ENCODE results near the gene FSCN2.

FSCN2 gene

GRCh38 chr17:81543756-81544155 is 15.6 kb downstream of the FSCN2 start:
- H3K4me3 ChIP-seq (replicated peaks; ENCODE audit: low read depth, low read length): no peak overlapping the region
- DNase-seq (ENCODE audit: extremely low read depth, low read depth): no peak
- no peak for TF ChIP-seq CTCF (IDR thresholded peaks at IDR 0.05; ENCODE audit: low read depth, low read length, missing control alignments)

GRCh38 chr17:81544281-81544974 is 16.3 kb downstream of the FSCN2 start:
- TF ChIP-seq CTCF (IDR thresholded peaks at IDR 0.05; ENCODE audit: low read depth, low read length, missing control alignments): no peak
- DNase-seq (ENCODE audit: extremely low read depth, low read depth): no peak
- no peak overlapping the region for H3K4me3 ChIP-seq (replicated peaks; ENCODE audit: low read depth, low read length)

GRCh38 chr17:81545160-81545949 is 17.2 kb downstream of the FSCN2 start:
- no peak overlapping the region for H3K4me3 ChIP-seq (replicated peaks; ENCODE audit: low read depth, low read length)
- DNase-seq (ENCODE audit: extremely low read depth, low read depth): no peak
- no peak for TF ChIP-seq CTCF (IDR thresholded peaks at IDR 0.05; ENCODE audit: low read depth, low read length, missing control alignments)

GRCh38 chr17:81546906-81547613 is 18.9 kb downstream of the FSCN2 start:
- no peak for TF ChIP-seq CTCF (IDR thresholded peaks at IDR 0.05; ENCODE audit: low read depth, low read length, missing control alignments)
- DNase-seq (ENCODE audit: extremely low read depth, low read depth): no peak
- no peak overlapping the region for H3K4me3 ChIP-seq (replicated peaks; ENCODE audit: low read depth, low read length)

- DNase-seq (ENCODE audit: extremely low read depth, low read depth): no peak
- no peak overlapping the region for H3K4me3 ChIP-seq (replicated peaks; ENCODE audit: low read depth, low read length)
- no peak for TF ChIP-seq CTCF (IDR thresholded peaks at IDR 0.05; ENCODE audit: low read depth, low read length, missing control alignments)
These were observed 19.4 kb downstream of the FSCN2 start for GRCh38 chr17:81547614-81547982.

GRCh38 chr17:81549031-81549557 is 20.9 kb downstream of the FSCN2 start:
- no peak for TF ChIP-seq CTCF (IDR thresholded peaks at IDR 0.05; ENCODE audit: low read depth, low read length, missing control alignments)
- no peak overlapping the region for H3K4me3 ChIP-seq (replicated peaks; ENCODE audit: low read depth, low read length)
- DNase-seq (ENCODE audit: extremely low read depth, low read depth): no peak
